ENCODE measurements around the gene FN1. TPM values are rescaled to one million over a fixed set of nuclear protein-coding genes. Genes with fewer than 3 reads are reported as not detected.

The FN1 gene
- total and polyA plus RNA-seq, 2 donors (not counting 1 experiment from before 2014, with no cell fraction given): 0.05 TPM; not detected in 1

DNA sequence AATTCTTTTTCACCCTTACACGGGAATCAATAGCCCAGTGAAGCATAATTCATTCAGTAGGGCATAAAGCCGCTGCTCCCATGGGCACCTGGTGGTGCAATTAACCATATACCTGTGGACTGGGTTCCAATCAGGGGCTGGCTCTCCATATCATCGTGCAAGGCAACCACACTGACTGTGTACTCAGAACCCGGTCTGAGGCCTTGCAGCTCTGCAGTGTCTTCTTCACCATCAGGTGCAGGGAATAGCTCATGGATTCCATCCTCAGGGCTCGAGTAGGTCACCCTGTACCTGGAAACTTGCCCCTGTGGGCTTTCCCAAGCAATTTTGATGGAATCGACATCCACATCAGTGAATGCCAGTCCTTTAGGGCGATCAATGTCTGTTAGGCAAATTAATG, 55.2 kb downstream of the FN1 start:
- Histone ChIP-seq H3K36me3 (replicated peaks in 1 of 2; ENCODE audit: control extremely low read depth in 1 of 2, control insufficient read depth in 1 of 2, extremely low read depth in 1 of 2, insufficient read depth in 2 of 2, low read length in 1 of 2) (no peaks in the 10 kb centered on the region), H4K20me1 (ENCODE audit: control insufficient read depth, insufficient read depth, low read length, poor library complexity, severe bottlenecking) (no peaks in the 10 kb centered on the region), H3K79me2 (ENCODE audit: control insufficient read depth, insufficient read depth, low read length) (no peaks in the 10 kb centered on the region), H3K27me3 (replicated peaks in 1 of 4; ENCODE audit: control extremely low read depth in 1 of 4, control insufficient read depth in 3 of 4, insufficient read depth in 4 of 4, low read length in 3 of 4) (no peaks in the 10 kb centered on the region), H3K4me2 (replicated peaks; ENCODE audit: low read depth, low read length, poor library complexity, severe bottlenecking) (no peak overlapping the region), H3K27ac (ENCODE audit: low read length in 2 of 2) (no peak overlapping the region), H3K4me1 (ENCODE audit: control insufficient read depth in 2 of 2, insufficient read depth in 2 of 2, low read length in 2 of 2) (no peaks in the 10 kb centered on the region), H2AFZ (ENCODE audit: insufficient read depth, low read depth, low read length, poor library complexity, severe bottlenecking) (no peak overlapping the region), H3K9ac (ENCODE audit: low read length) (no peak overlapping the region), H3K4me3 (ENCODE audit: control extremely low read depth in 1 of 5, extremely low read depth in 1 of 5, insufficient read depth in 1 of 5, low read depth in 2 of 5, low read length in 4 of 5) (no peak overlapping the region), H3K9me3 (ENCODE audit: control extremely low read depth in 1 of 3, control insufficient read depth in 2 of 3, insufficient read depth in 1 of 3, low read length in 2 of 3) (no peaks in the 10 kb centered on the region)
- H3K27me3 Mint-ChIP-seq: no peaks in the 10 kb centered on the region
- DNase-seq: no peak
- ATAC-seq (ENCODE audit: low read depth): no peak
- POLR2A ChIA-PET: no interaction called here
- intact Hi-C loops (cut with micrococcal nuclease): no loop called here
- WGBS (ENCODE audit: insufficient coverage): 98% methylated on average over 6 of the region's 7 CpGs
- no peak overlapping the region for H3K27ac Mint-ChIP-seq
- no peaks in the 10 kb centered on the region for H3K4me1 Mint-ChIP-seq
- no peaks in the 10 kb centered on the region for H3K9me3 Mint-ChIP-seq (ENCODE audit: insufficient read depth)
- CTCF ChIA-PET: no interaction called here
- no peak for TF ChIP-seq EZH2 (IDR thresholded peaks at IDR 0.05; ENCODE audit: borderline replicate concordance, insufficient read depth, low read depth, low read length, poor library complexity, severe bottlenecking)
- TF ChIP-seq, protein P1, sequence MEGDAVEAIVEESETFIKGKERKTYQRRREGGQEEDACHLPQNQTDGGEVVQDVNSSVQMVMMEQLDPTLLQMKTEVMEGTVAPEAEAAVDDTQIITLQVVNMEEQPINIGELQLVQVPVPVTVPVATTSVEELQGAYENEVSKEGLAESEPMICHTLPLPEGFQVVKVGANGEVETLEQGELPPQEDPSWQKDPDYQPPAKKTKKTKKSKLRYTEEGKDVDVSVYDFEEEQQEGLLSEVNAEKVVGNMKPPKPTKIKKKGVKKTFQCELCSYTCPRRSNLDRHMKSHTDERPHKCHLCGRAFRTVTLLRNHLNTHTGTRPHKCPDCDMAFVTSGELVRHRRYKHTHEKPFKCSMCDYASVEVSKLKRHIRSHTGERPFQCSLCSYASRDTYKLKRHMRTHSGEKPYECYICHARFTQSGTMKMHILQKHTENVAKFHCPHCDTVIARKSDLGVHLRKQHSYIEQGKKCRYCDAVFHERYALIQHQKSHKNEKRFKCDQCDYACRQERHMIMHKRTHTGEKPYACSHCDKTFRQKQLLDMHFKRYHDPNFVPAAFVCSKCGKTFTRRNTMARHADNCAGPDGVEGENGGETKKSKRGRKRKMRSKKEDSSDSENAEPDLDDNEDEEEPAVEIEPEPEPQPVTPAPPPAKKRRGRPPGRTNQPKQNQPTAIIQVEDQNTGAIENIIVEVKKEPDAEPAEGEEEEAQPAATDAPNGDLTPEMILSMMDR (IDR thresholded peaks at IDR 0.05): no peak
- no peak overlapping the region for H3K4me3 Mint-ChIP-seq

DNA sequence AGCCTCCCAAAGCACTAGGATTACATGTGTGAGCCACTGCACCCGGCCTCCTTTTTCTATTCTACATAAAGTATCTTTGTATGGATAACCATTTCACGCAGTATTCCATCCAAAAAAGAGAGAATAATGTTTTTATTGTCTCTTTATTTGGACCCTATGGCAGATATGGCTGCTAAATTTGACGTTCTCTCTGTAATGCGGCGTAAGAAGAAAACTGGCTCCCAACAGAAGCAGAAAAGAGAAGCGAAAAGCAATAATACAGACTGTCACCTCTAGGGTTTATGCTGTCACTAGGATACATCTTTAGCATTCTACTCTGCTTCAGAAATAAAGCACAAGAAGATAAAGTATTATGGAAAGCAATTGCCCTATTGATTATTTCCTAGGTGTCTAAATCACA, 55.9 kb downstream of the FN1 start:
- Histone ChIP-seq H3K4me3 (ENCODE audit: control extremely low read depth in 1 of 5, extremely low read depth in 1 of 5, insufficient read depth in 1 of 5, low read depth in 2 of 5, low read length in 4 of 5) (no peak overlapping the region), H3K4me2 (replicated peaks; ENCODE audit: low read depth, low read length, poor library complexity, severe bottlenecking) (no peak overlapping the region), H3K9me3 (ENCODE audit: control extremely low read depth in 1 of 3, control insufficient read depth in 2 of 3, insufficient read depth in 1 of 3, low read length in 2 of 3) (no peaks in the 10 kb centered on the region), H3K27me3 (replicated peaks in 1 of 4; ENCODE audit: control extremely low read depth in 1 of 4, control insufficient read depth in 3 of 4, insufficient read depth in 4 of 4, low read length in 3 of 4) (no peaks in the 10 kb centered on the region), H4K20me1 (ENCODE audit: control insufficient read depth, insufficient read depth, low read length, poor library complexity, severe bottlenecking) (no peaks in the 10 kb centered on the region), H3K79me2 (ENCODE audit: control insufficient read depth, insufficient read depth, low read length) (no peaks in the 10 kb centered on the region), H2AFZ (ENCODE audit: insufficient read depth, low read depth, low read length, poor library complexity, severe bottlenecking) (no peak overlapping the region), H3K4me1 (ENCODE audit: control insufficient read depth in 2 of 2, insufficient read depth in 2 of 2, low read length in 2 of 2) (no peaks in the 10 kb centered on the region), H3K27ac (ENCODE audit: low read length in 2 of 2) (no peak overlapping the region), H3K9ac (ENCODE audit: low read length) (no peak overlapping the region), H3K36me3 (replicated peaks in 1 of 2; ENCODE audit: control extremely low read depth in 1 of 2, control insufficient read depth in 1 of 2, extremely low read depth in 1 of 2, insufficient read depth in 2 of 2, low read length in 1 of 2) (no peaks in the 10 kb centered on the region)
- no peak for ATAC-seq (ENCODE audit: low read depth)
- DNase-seq: no peak
- TF ChIP-seq, protein P1 (IDR thresholded peaks at IDR 0.05): no peak
- no peak for TF ChIP-seq EZH2 (IDR thresholded peaks at IDR 0.05; ENCODE audit: borderline replicate concordance, insufficient read depth, low read depth, low read length, poor library complexity, severe bottlenecking)
- no CpG with 5 or more reads among the region's 6 CpGs for WGBS (ENCODE audit: insufficient coverage)
- Mint-ChIP-seq H3K27ac (no peak overlapping the region), H3K4me3 (no peak overlapping the region), H3K27me3 (no peaks in the 10 kb centered on the region), H3K4me1 (no peaks in the 10 kb centered on the region), H3K9me3 (ENCODE audit: insufficient read depth) (no peaks in the 10 kb centered on the region)
- CTCF ChIA-PET: no interaction called here
- intact Hi-C loops (cut with micrococcal nuclease): no loop called here
- POLR2A ChIA-PET: no interaction called here
